ENCODE results near the gene SIVA1.

Gene SIVA1

DNA sequence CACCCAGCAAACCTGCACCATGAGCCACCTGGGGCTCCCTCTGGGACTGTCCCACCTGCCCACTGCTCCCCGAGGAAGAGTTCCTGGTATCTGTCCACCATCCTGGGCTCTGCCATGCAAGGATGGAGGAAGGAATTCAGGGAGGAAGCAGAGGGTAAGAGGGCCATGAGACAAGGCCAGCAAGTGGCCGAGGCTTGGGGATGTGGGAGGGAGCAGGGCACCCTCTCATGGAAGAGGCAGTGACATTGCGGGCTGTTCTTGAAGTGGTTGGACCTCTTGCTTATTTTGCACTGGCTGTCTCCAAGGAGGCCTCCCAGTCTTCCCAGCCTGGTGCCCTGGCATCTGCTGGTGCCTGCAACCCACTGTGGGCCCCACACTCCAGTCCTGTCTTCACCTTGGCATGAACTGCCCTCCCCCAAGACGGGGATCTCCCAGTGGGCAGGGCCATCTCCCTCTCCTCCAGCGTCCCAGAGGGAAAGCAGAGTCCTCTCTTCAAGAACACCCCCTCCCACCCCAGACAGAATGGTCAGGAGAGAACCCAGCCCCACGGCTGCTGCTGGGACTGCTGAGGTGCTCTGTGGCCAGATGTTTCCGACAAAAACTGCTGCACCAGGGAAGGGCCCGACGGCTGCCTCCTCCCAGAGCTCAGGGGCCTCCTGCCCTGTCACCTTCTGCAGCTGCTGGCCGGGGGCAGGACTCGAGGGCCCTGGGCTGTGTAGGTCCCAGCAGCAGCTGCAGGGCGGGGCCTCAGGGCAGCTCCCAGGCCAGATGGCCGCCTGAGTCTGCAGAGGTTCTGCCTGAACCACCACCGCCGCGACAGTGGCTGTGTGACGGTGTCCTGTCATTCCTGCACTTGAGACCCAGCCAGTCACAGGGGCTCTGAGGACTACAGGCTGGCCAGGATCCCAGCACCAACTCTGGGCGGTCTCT lies 44.4 kb downstream of the SIVA1 start:
- peaks cover 56% of the 10 kb centered on the region for H3K4me1 ChIP-seq (ENCODE audit: insufficient read depth, low read length, poor library complexity, severe bottlenecking)
- H2AFZ ChIP-seq (ENCODE audit: low read length) = no peak overlapping the region
- no peaks in the 10 kb centered on the region for H3K9me2 ChIP-seq (replicated peaks; ENCODE audit: low read depth, low read length)
- peaks cover 35% of the 10 kb centered on the region for H3K79me2 ChIP-seq (ENCODE audit: insufficient read depth, low read length)
- peaks cover 13% of the 10 kb centered on the region for H3F3A ChIP-seq (ENCODE audit: low read depth)
- H3K4me2 ChIP-seq (ENCODE audit: low read depth, low read length, poor library complexity, severe bottlenecking) = no peak overlapping the region
- H3K9me3 ChIP-seq (ENCODE audit: insufficient read depth, low read depth, low read length) = no peaks in the 10 kb centered on the region
- no peak overlapping the region for H3K4me3 ChIP-seq (ENCODE audit: low read length, poor library complexity, severe bottlenecking)
- TF ChIP-seq EZH2phosphoT487 (IDR thresholded peaks at IDR 0.05; ENCODE audit: borderline replicate concordance) = no peak
- TF ChIP-seq, protein P1, sequence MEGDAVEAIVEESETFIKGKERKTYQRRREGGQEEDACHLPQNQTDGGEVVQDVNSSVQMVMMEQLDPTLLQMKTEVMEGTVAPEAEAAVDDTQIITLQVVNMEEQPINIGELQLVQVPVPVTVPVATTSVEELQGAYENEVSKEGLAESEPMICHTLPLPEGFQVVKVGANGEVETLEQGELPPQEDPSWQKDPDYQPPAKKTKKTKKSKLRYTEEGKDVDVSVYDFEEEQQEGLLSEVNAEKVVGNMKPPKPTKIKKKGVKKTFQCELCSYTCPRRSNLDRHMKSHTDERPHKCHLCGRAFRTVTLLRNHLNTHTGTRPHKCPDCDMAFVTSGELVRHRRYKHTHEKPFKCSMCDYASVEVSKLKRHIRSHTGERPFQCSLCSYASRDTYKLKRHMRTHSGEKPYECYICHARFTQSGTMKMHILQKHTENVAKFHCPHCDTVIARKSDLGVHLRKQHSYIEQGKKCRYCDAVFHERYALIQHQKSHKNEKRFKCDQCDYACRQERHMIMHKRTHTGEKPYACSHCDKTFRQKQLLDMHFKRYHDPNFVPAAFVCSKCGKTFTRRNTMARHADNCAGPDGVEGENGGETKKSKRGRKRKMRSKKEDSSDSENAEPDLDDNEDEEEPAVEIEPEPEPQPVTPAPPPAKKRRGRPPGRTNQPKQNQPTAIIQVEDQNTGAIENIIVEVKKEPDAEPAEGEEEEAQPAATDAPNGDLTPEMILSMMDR (conservative IDR thresholded peaks at IDR 0.05; ENCODE audit: low read length) = no peak
- H4K20me1 ChIP-seq (ENCODE audit: insufficient read depth, low read length, poor library complexity, severe bottlenecking) = peaks cover 31% of the 10 kb centered on the region
- no peaks in the 10 kb centered on the region for H3K36me3 ChIP-seq (ENCODE audit: insufficient read depth, low read length)
- H3K9ac ChIP-seq (ENCODE audit: low read depth, low read length, poor library complexity, severe bottlenecking) = no peak overlapping the region
- H3K27me3 ChIP-seq (ENCODE audit: insufficient read depth, low read length, poor library complexity, severe bottlenecking) = no peaks in the 10 kb centered on the region

DNA sequence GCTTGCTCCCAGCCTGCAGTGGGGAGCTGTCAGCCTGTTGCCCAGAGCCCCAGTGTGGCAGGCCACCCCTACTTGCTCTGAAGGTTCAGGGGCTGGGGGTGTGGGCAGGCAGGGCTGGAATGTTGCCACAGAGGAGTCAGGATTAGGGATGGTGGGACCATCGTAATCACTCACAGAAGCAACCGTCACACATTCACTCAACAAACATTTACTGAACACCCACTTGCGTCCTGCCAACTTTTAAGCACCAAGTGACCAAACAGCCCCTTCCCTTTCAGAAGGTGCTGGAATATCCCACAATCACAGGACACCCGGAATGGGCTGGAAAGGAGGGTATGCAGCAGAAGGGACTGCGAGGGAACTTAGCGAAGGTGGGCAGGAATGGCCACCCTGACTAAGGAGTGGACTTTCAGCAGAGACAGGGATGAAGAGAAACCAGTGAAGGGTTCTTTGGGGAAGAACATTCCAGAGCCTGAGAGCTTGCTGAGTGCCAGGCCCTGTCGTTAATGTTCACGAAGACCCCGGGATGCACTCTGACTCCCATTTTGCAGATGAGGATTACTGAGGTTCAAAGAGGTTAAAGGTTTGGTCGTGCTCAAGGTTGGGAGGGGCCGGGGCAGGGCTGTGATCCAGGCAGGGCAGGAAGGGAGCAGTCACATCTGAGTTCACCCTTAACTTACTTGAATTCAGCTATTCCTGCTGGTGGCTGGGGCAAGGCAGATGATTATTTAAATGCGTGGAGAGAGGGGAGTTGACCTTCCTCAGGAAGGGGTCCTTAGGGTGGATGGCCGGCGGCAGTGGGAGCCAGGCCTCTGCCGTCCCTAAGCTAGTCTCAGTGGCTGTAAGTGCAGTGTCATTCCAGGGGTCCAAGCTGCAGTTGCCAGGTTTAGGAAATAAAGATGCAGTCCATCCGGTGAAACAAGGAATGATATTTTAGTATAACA lies 45.6 kb downstream of the SIVA1 start:
- Histone ChIP-seq H4K20me1 (ENCODE audit: insufficient read depth, low read length, poor library complexity, severe bottlenecking) (peaks cover 19% of the 10 kb centered on the region), H3F3A (ENCODE audit: low read depth) (peaks cover 13% of the 10 kb centered on the region), H3K36me3 (ENCODE audit: insufficient read depth, low read length) (no peaks in the 10 kb centered on the region), H3K9me3 (ENCODE audit: insufficient read depth, low read depth, low read length) (no peaks in the 10 kb centered on the region), H3K9ac (ENCODE audit: low read depth, low read length, poor library complexity, severe bottlenecking) (no peak overlapping the region), H3K4me1 (ENCODE audit: insufficient read depth, low read length, poor library complexity, severe bottlenecking) (peaks cover 44% of the 10 kb centered on the region), H3K27me3 (ENCODE audit: insufficient read depth, low read length, poor library complexity, severe bottlenecking) (no peaks in the 10 kb centered on the region), H3K4me2 (ENCODE audit: low read depth, low read length, poor library complexity, severe bottlenecking) (peak overlapping the region; percentile 88), H3K9me2 (replicated peaks; ENCODE audit: low read depth, low read length) (no peaks in the 10 kb centered on the region), H3K4me3 (ENCODE audit: low read length, poor library complexity, severe bottlenecking) (peak overlapping the region; percentile 86), H2AFZ (ENCODE audit: low read length) (no peak overlapping the region), H3K79me2 (ENCODE audit: insufficient read depth, low read length) (peaks cover 23% of the 10 kb centered on the region)
- no peak for TF ChIP-seq EZH2phosphoT487 (IDR thresholded peaks at IDR 0.05; ENCODE audit: borderline replicate concordance)
- TF ChIP-seq, protein P1 (conservative IDR thresholded peaks at IDR 0.05; ENCODE audit: low read length) = no peak

DNA sequence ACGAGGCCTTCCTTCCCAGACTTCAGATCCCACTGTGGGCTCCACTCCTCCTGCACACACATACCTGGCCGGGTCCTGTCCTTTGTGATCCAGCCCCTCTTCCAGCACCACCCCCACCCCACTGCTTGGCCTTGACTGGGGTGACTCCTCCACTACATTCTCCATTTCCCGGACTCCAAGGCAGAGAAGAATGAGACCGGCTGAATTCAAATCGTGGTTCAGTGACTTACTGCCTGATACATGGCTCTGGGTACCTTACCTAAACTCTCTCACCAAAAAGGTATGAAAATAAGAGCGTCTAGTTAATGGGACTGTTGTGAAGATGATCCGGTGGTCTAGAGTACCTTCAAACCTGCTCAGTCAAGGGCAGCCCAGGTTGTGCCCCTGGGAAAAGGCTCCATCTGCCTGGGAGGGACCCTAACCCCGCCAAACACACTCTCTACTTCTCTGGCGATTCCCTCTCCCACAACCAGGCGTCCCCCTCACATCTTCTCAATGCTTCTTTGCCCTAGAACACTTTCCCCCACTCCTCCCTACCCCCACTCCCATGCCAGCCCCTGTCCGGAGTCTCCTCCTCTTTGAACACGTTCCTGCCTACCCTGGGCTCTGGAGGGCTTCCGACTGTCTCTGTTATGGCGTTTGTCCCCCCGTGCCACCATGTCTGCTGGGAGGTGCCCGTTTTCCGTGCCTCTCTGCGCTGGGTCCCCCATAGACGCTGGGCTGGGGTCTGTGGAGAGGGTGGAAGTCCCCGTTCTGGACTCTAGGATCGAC lies 46.5 kb downstream of the SIVA1 start:
- Histone ChIP-seq H3K4me1 (ENCODE audit: insufficient read depth, low read length, poor library complexity, severe bottlenecking) (peaks cover 35% of the 10 kb centered on the region), H3K9me2 (replicated peaks; ENCODE audit: low read depth, low read length) (no peaks in the 10 kb centered on the region), H3K4me2 (ENCODE audit: low read depth, low read length, poor library complexity, severe bottlenecking) (peak overlapping the region; percentile 88), H3K79me2 (ENCODE audit: insufficient read depth, low read length) (peaks cover 15% of the 10 kb centered on the region), H3K36me3 (ENCODE audit: insufficient read depth, low read length) (no peaks in the 10 kb centered on the region), H2AFZ (ENCODE audit: low read length) (peak overlapping the region; percentile 97), H3F3A (ENCODE audit: low read depth) (peaks cover 13% of the 10 kb centered on the region), H3K4me3 (ENCODE audit: low read length, poor library complexity, severe bottlenecking) (peak overlapping the region; percentile 86), H3K9me3 (ENCODE audit: insufficient read depth, low read depth, low read length) (no peaks in the 10 kb centered on the region), H3K27me3 (ENCODE audit: insufficient read depth, low read length, poor library complexity, severe bottlenecking) (no peaks in the 10 kb centered on the region), H3K9ac (ENCODE audit: low read depth, low read length, poor library complexity, severe bottlenecking) (peak overlapping the region; percentile 86), H4K20me1 (ENCODE audit: insufficient read depth, low read length, poor library complexity, severe bottlenecking) (peaks cover 11% of the 10 kb centered on the region)
- TF ChIP-seq EZH2phosphoT487 (IDR thresholded peaks at IDR 0.05; ENCODE audit: borderline replicate concordance) = no peak
- TF ChIP-seq, protein P1 (conservative IDR thresholded peaks at IDR 0.05; ENCODE audit: low read length) = peak; percentile 39; the same call in 1 of the 2 replicates
